HG02981 (cell line): ENCODE data around the gene TYW5.

Source experiments
- ATAC-seq: cut with Tn5 transposase; IDR thresholded peaks from one replicate; pipeline ENCODE4 v1.9.1; 2021; ENCODE audit warnings: mild to moderate bottlenecking, moderate library complexity; ENCODE audit not compliant: unreplicated experiment

TYW5 gene, protein sequence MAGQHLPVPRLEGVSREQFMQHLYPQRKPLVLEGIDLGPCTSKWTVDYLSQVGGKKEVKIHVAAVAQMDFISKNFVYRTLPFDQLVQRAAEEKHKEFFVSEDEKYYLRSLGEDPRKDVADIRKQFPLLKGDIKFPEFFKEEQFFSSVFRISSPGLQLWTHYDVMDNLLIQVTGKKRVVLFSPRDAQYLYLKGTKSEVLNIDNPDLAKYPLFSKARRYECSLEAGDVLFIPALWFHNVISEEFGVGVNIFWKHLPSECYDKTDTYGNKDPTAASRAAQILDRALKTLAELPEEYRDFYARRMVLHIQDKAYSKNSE

GRCh38 chr2:199955339-199956061, at the start of gene TYW5, which contains the start of gene MAIP1:
TYW5 (minus strand) TSS chr2:199955491; CDS start chr2:199955470, 21 bp downstream.
MAIP1 (plus strand) TSS chr2:199955582; CDS start chr2:199955799, 217 bp downstream.
- ATAC-seq, result peak; percentile 80

- no peak for ATAC-seq
Measured at GRCh38 chr2:200003444-200003843, 48.2 kb upstream of the TYW5 start.

- no peak for ATAC-seq
Measured at GRCh38 chr2:200000444-200001163, 45.3 kb upstream of the TYW5 start.

DNA sequence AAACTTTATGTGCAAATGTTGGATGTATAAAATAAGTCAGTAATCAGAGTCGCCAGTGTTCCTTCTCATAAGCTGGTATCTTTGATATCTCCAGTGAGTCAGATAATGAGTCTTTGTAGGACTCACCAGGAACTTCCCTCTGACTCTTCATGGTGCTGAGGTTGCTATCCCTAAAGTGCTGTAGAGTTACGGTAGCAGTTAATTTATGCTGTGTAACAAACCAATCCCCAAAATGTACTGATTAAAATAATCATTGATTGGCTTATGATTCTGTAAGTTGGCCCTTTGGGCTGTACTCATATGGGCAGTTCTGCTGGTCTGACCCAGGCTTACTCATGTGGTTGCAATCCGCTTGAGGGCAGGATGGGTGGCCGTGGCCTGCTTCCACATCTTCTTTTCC, 43.9 kb upstream of the TYW5 start:
- ATAC-seq, result no peak

DNA sequence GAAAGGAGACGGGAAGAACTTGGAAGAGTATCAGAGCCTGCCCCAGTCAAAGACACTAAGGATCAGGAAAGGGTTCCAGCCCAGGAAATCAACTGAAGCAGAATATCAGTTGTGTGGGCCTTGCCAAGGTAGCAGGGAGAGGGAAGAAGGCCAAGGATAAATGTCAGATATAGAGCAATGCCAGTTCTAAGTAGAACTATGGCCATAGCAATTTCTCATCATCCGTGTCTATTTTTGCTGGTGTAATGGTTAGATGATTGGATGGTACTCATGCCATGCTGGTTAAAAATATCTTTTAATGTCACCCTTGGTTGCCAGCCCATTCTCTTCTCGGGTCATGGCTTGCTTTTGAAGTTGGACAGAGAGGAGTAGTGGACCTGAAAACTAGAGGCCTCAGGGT, 42.0 kb upstream of the TYW5 start:
- no peak for ATAC-seq

- no peak for ATAC-seq
Measured at GRCh38 chr2:199994896-199995295, 39.6 kb upstream of the TYW5 start.

- no peak for ATAC-seq
Measured at GRCh38 chr2:199994371-199994770, 39.1 kb upstream of the TYW5 start.

- ATAC-seq, result no peak
Measured at GRCh38 chr2:199992296-199992695, 37.0 kb upstream of the TYW5 start.

GRCh38 chr2:199991691-199992090, 36.4 kb upstream of the TYW5 start:
- no peak for ATAC-seq

GRCh38 chr2:199989822-199990221, 34.5 kb upstream of the TYW5 start:
- no peak for ATAC-seq

- no peak for ATAC-seq
Measured at GRCh38 chr2:199988151-199988550, 32.9 kb upstream of the TYW5 start.

- no peak for ATAC-seq
Measured at GRCh38 chr2:199987586-199987985, 32.3 kb upstream of the TYW5 start.

GRCh38 chr2:199985625-199986207, 30.4 kb upstream of the TYW5 start:
- ATAC-seq, result peak; percentile 79

- no peak for ATAC-seq
Measured at GRCh38 chr2:199984755-199985154, 29.5 kb upstream of the TYW5 start.

- ATAC-seq, result no peak
Measured at GRCh38 chr2:199984159-199984558, 28.9 kb upstream of the TYW5 start.

GRCh38 chr2:199983534-199983933, 28.2 kb upstream of the TYW5 start:
- no peak for ATAC-seq

- no peak for ATAC-seq
Measured at GRCh38 chr2:199982126-199982843, 27.0 kb upstream of the TYW5 start.

- ATAC-seq, result no peak
Measured at GRCh38 chr2:199979832-199980628, 24.7 kb upstream of the TYW5 start.

- no peak for ATAC-seq
Measured at GRCh38 chr2:199979398-199979797, 24.1 kb upstream of the TYW5 start.

DNA sequence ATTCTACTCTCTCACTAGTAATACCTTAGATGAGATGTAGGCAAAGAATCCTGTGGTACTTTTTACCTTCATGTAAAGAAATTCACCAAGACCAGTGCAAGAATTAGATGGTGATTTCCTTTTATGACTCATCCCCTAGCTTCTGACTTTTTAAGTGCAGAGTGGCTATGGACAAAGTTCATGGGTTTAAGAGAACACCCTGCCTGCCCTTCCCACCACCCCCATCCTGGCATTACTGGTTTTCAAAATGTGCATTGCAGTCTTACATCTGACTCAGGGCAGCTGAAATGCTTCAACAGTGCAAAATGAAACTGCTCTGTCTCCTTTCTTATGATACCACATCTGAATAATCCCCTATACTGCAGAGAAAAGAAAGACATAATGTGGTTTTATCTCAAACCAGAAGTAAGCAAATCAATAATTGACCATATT, 22.7 kb upstream of the TYW5 start:
- peak; percentile 83 for ATAC-seq
